KBM-7 (cell line): ENCODE results near the gene CSNK2A1.
"Not testable (repeated sequence)": the region's sequence is repeated elsewhere in the genome, so short reads cannot be mapped to it uniquely, and the experiment has no call there.

Source experiments
- DNase-seq: peaks from one replicate; pipeline ENCODE4 v3.0.0-alpha.2; 2015
- in situ Hi-C: fragments of 300-500 bp; cut with MboI; formaldehyde crosslinking; loops from 2 replicates; pipeline ENCODE4 v1.14.3; 2020; ENCODE audit warnings: low sequenced_read_pairs, low pct_unique_long_range_greater_than_20kb, mixed read lengths

The CSNK2A1 gene

GRCh38 chr20:507006-507758 lies 36.4 kb downstream of the CSNK2A1 start:
- DNase-seq = no peak
- in situ Hi-C loops = no loop called here

DNA sequence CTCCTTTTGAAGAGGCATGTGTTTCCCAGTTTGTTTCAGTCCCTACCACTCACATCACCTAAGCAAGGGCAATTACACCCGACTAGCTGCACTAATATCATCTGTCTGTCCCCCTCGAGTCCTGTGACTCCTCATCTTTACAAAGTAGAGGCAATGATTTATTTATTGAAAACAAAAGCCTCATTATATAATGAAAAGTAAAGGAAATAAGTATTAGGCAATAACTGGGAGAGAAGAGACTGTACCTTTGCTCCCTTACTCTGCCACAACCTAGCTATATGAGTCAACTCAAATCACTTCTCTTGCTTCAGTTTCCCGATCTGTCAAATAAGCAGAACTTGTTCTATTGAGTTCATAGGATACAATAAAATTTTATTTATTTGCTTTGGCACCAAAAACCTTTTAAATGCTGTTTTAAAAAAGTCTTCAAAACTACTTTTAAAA lies 38.9 kb downstream of the CSNK2A1 start:
- in situ Hi-C loops = no loop called here
- no peak for DNase-seq

GRCh38 chr20:503048-503737 lies 40.4 kb downstream of the CSNK2A1 start:
- DNase-seq = no peak
- in situ Hi-C loops = no loop called here

- in situ Hi-C loops = no loop called here
- no peak for DNase-seq
Observed at GRCh38 chr20:497979-498378, 45.6 kb downstream of the CSNK2A1 start.

- no peak for DNase-seq
- in situ Hi-C loops = no loop called here
Observed at GRCh38 chr20:496126-496696, 47.4 kb downstream of the CSNK2A1 start.

- DNase-seq = no peak
- in situ Hi-C loops = no loop called here
Observed at GRCh38 chr20:492159-492558, 51.4 kb downstream of the CSNK2A1 start.

DNA sequence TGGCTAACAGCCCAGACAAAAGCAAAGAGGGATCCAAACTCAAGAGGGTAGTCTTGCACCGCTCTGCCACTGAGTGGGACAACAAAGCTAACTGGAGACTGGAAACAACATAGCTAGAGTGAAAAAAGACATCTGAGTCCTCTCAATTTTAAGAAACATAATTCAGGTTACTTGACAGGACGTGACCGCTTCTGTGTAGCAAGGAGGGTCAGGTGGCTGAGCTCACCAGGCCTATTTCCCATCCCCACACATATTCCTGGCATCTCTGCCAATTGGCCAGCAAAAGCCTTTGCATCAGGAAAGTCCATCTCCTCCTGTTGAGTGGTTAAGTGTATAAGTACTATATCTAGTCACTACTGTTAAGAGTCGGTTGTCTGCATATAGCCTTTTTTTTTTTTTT lies 55.9 kb downstream of the CSNK2A1 start:
- no peak for DNase-seq
- in situ Hi-C loops = no loop called here

DNA sequence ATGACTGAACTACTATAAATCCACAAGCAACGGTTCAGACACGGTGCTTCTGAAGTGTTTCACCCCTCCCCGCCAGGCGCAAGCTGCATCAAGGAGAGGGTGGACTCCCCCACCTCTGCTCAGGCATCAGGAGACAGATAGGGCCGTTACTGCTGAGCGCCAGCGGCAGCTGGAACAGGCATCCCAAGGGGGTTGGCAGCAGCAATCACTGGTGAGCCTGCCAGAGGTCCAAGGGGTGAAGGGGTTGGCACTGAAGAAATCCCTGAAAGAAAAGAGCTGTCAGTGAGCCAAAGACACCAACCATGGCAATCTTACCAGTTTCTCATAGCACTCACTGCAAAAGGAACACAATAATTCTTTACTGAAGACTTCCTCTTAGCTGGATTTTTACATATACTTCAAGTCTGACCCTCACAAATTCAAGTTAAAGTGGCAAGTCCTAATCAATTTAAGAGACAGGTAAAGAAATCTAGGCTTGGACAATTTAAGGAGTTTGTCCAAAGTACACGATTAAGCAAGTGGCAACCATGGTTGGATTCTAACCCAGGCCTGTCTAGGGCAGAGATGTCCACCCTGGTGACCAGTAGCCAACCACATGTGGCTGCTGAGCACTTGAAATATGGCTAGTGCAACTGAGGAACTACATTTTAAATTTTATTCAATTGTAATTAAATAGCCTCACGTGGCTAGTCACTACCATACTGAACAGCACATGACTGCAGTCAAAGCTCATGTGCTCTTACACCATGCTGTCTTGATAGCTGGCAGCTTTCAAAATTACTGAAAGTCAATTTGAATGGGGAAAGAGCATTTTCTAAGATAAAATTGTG lies 59.6 kb downstream of the CSNK2A1 start:
- no peak for DNase-seq
- in situ Hi-C loops = no loop called here

- DNase-seq = no peak
Observed at GRCh38 chr20:481167-481566, 62.4 kb downstream of the CSNK2A1 start.

DNA sequence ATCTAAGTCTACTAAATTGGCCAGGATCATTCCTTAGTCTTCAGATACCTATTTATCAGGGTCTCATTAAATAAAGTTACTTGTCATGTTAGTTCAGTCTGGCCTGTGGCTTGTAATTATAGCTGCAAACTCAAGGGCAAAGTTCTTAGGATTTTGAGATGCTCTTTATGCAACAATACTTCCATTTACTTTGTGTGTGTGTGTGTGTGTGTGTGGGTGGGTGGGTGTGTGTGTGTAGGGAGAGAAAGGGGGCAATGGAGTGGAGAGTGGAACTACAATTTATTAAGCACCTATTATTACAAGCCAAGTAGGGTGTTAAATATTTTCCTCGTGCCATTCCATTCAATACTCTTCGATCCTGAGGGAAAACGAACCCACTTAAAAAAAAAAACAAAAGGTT lies 63.5 kb downstream of the CSNK2A1 start:
- no peak for DNase-seq
- in situ Hi-C loops = no loop called here

More at GRCh38 chr20:481167-481566, 62.4 kb downstream of the CSNK2A1 start:
- in situ Hi-C loops = no loop called here

GRCh38 chr20:479487-479886 lies 64.1 kb downstream of the CSNK2A1 start:
- in situ Hi-C loops = no loop called here
- no peak for DNase-seq

GRCh38 chr20:478949-479429 lies 64.6 kb downstream of the CSNK2A1 start:
- in situ Hi-C loops = no loop called here
- peak; percentile 88 for DNase-seq

DNA sequence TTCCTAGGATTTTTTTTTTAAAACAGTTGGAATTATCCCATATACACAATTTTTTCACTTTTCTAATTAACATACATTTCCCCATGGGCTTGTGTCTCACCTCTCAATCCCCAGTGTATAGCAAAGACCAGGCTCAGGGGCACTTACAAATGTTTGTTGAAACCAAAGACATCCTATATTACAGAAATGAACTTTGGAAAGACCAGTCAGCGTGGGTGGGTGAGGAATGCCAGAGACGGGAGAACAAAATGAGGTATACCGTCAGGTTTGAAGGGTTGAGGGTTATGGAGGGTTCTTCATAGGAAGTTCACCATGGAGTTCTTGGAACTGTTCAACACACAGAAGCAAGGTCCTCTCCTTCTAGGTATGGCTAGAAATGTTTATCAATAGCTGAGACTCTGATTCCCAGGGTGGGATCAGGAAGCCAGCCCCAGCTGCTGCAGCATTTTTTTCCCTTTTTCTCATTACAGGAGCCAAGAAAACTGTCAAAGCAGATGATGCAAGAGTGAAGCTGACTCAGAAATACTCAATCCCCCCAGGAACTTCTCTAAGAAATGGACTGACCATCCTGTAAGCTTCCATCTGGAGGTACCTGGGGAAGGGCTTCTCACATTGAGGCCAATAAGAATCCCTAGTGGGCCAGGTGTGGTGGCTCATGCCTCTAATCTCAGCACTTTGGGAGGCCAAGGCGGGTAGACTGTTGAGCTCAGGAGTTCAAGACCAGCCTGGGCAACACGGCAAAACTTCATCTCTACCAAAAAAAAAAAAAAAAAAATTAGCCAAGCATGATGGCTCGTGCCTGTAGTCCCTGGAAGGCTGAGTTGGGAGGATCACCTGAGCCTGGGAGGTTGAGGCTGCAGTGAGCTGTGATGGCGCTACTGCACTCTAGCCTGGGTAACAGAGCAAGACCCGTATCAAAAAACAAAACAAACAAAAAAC lies 65.3 kb downstream of the CSNK2A1 start:
- no peak for DNase-seq
- in situ Hi-C loops = no loop called here

DNA sequence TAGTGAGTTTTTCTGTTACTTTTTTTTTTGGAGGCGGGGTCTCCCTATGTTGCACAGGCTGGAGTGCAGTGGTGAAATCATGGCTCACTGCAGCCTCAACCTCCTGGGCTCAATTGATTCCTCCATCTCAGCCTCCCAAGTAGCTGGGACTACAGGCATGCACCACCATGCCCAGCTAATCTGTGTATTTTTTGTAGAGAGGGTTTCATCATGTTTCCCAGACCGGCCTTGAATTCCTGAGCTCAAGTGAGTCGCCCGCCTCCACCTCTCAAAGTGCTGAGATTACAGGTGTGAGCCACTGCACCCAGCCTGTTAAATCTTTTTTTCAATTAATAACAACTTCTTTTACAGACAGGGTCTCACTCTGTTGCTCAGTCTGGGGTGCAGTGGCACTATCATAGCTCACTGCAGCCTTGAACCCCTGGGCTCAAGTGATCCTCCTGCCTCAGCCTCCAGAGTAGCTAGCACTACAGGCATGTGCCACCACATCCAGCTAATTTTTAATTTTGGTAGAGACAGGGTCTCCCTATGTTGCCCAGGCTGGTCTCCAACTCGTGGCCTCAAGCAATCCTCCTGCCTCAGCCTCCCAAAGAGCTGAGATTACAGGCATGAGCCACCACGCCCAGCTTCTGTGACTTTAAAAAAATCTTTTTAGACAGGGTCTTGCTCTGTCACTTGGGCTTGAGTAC lies 66.9 kb downstream of the CSNK2A1 start:
- in situ Hi-C loops, DNase-seq: not testable (repeated sequence)

DNA sequence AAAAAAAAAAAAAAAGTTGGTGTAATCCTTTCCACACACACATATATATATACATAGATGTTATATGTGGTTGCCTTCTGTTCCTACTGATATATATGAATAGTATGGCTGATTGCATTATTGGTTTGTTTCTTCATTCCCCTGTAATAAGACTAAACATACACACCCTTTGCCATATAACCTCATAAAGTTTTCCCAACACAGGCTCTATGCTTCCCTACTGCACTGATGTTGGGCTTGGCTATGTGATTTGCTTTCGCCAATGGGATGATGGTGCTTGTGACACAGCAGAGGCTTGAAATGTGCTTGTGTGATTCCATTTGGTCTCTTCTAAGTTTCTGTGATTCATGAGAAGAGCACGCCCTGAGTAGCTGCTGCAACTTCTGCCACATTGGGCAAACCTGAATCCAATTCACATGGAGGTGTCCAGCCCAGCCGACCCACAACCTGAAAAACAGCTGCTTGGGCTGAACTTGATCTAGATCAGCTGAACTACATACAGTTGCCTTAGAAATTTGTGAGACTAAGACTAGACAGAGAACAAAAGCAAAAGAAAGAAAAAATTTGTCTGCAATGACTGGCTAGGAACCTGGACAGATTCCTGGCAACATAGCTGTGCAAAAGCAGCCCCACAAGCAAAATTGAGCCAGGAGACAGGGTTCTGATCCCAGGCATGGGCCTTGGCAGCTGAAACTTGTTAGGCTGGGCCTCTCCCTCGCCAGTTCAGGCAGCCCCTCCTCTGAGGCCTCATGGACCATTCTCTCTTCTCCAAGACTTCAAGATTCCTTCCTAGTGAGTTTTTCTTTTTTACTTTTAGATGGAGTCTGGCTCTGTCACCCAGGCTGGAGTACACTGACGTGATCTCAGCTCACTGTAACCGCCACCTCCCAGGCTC lies 67.9 kb downstream of the CSNK2A1 start:
- no peak for DNase-seq
- in situ Hi-C loops = no loop called here

DNA sequence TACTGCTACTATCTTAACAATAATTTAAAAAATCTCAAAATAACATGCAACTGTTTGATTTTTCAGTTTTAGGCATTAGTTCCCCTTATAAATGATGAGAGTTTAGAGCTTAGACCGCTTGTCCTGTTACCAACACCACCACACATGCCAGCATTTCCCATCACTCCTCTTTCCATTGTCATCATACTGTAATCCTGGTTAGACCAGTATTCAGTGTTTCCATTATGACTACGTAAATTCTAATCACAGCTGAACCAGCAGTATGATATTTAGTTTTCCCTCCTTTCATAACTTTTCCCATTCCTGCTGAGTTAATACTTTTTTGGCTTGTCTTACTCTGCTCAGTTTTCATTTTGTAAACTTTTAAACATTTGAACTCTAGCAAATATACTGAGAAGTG lies 69.0 kb downstream of the CSNK2A1 start:
- DNase-seq = no peak
- in situ Hi-C loops = no loop called here

DNA sequence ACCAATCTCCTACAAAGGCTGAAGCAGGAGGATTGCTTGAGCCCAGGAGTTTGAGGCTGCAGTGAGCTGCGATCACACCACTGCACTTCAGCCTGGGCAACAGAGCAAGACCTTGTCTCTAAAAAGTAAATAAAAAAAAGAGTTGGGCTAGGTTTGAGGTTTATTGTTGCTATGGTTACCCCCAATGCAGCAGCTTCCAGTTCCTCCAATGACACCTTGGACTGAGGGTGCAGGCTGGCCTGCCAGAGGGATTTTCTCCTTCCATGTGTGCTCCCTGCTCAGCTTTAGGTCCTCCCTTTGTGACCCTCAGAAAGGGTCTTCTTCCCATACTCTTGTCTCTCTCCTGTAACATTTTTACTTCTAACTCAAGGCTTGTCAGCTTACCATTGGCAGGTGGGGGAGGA lies 70.7 kb downstream of the CSNK2A1 start:
- in situ Hi-C loops = no loop called here
- no peak for DNase-seq
